Right ventricle myocardium superior (tissue), 1 donor: ENCODE results near the gene CPLX3. TPM values are rescaled to one million over a fixed set of nuclear protein-coding genes. Genes with fewer than 3 reads are reported as not detected.
A peak's percentile ranks its signal among the peaks of the same experiment; 100 is the strongest.

ENCODE experiments used
- ATAC-seq: fragments of 200-7000 bp; cut with Tn5 transposase; one replicate; pipeline ENCODE4 v1.9.1; 2020; ENCODE audit warnings: mild to moderate bottlenecking; ENCODE audit not compliant: poor library complexity
- DNase-seq: peaks from one replicate; pipeline ENCODE4 v3.0.0-alpha.2; 2020
- intact Hi-C: fragments of 100-400 bp; cut with DNase I; formaldehyde crosslinking; loops from one replicate; pipeline ENCODE4 v1.11.2; 2022
- total RNA-seq: library from RNA; stranded (reverse); fragmentation: NEBNext Ultra II Directional; extraction: Animal tissue kit (Norgen Biotek cat#: 25700); gene quantifications from one replicate; pipeline ENCODE4 v1.2.1, GENCODE V29; 2021
- donor health status: DM: no; HTN: yes; CAD: no; lungs with severe emphysema.

CPLX3 gene
- total RNA-seq, 1 donor from 2014 or later, result 3.6 TPM

DNA sequence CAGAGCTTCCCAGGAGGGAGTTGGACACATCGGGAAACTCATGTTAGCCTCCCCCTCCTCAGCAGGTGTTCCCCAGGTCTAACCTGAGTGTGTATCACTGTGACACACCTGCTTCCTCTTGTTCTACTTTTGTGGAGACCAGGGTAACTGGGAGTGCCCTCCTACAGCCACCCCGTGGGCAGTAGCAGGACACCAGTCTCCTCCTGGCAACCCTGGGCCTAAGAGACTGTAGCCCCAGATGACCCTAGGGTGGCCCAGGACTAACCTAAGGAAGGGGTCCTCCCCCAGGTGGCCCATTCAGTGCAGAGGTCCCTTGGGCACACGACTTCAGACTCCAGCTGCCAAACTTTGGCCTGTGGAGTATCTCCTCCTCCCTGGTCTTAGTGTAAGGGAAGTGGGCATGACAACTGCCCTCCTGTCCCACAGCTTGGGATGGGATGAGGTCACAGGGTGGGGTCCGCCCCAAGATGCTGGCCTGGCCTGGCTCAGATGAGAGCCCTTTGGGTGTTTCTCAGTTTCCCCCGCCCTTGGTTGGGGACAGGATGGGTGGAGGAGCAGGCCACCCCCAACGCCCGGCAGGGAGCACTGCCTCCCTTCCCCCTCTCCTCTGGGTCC is 39.8 kb upstream of the CPLX3 start:
- ATAC-seq (peak; percentile 7), DNase-seq (peak; percentile 70)
- intact Hi-C loops, result no loop called here

DNA sequence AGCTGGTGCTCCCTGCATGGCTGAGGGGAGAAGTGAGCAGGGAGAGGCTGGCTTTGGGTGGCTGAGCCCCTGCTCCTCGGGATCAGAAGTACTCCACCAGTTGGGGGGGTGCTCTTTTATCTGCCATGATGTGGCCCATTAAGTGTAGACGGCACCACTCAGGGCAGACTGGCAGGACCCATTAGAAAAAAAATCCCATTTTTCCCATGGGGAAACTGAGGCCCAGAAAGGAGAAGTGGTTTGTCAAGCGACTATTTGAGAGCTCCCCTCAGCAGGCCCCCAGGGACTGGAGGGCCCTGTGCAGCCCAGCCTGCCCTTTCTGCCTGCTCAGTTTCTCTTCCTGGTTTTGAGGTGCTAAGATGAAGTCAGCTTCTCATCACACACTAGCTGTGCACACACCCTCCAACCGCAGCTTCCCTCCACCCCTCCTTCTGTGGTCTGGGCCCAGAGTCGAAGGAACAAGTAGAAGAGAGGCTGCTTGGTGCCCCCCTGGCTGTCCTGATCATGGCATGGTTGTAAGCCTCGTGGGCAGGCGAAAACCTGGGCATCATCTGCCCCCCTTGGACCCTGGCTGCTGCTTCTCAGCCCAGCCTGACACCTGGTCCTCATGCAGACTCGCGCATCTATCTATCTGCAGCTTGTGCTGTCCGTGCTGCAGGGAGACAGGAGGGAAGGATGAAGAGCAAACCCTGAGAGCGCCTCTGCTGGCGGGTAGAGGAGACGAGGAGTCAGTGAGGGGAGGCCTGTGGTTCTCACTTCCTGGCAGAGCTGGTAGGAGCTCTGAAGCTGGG is 39.0 kb upstream of the CPLX3 start:
- intact Hi-C loops, result no loop called here
- ATAC-seq (peak; percentile 32), DNase-seq (peak; percentile 84)

DNA sequence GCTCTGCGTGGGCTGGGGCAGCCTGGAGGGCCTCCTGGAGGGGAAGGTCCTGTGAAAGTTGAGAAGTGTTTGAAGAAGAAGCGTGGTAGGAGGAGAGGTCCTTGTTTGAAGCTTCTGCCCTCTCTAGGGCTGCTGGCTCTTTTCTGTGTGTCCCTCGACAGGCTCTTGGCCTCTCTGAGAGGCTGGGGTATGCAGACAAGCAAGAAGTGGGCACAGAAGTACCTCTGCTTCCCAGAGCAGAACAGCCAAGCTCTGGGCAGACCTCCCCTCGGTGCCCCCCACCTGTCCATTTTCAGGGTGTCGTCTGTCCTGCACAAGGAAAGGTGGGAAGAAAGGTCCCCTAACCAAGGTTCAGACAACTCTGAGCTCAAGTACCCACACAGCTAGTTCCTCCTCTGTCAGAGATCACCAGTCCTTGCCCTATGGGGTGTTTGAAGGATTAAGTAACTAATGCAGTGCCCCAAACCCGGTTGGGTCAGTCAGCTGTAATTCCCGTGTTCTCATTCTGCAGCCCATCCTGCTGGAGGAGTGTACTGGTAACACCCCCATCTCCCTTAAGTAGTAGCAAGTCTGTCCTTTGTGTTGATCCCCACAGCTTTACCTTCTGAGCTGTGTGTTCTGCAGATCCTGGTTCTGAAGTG is 38.3 kb upstream of the CPLX3 start:
- DNase-seq (no peak), ATAC-seq (no peak)
- intact Hi-C loops, result no loop called here

DNA sequence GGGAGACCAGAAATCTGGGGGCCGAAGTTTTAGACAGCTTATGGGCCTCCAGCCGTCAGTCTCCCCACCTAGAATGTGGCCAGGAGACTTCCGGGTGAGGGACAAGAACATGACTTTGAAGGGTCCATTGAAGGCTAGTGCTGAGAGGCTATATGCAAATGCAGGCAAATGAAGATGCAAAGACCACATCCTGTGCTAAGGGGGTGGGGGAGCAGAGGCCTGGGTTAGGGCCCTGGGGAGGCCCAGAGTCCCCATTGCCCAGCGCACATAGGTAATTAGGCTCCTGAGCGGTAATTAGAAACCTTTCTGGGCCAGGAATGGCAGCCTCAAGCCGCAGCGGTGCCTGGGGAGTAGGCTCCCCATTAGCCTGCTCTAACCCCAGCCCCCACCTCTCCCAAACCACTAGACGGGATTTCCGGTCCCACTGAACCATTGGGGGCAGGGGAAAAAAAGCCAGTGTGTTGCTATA is 37.7 kb upstream of the CPLX3 start:
- intact Hi-C loops, result no loop called here
- DNase-seq (no peak), ATAC-seq (no peak)

DNA sequence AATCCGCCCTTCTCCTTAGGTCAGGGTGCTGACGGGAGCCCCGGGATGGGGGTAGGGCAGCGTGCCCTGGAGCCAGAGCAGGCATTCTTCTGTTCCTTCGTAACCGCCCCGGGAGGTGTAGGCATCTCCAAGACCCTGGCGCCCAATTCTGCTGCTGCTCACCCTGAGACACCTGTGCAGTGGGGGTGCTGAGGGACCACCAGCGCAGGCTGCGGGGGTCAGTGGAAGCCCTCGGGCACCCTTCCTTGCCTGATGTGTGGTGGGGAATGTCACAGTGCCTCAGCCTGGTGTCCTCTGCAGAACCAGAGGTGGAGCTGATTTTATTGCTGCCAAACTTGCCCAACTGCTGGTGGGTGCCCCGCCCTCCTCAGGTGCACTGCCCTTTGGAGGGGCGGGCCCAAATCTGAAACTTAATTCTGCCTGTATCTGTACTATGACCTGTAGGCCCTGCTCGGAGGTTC is 37.2 kb upstream of the CPLX3 start:
- ATAC-seq (no peak), DNase-seq (no peak)
- intact Hi-C loops, result no loop called here

DNA sequence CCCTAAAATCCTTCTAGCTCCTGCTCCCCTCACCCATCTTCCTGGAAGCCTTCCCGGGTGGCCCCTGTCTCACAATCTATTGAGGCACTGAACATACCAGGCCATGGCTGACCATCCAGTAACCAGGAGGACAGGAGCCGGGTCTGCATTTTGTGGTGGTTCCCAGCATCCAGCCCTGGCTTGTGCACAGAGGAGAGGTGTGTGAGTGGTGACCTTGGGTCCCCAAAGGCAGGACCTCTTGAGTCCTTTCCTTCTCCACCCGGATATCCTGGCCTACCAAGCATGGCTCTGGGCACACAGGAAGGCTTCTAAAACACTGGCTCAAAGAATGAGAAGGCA is 36.7 kb upstream of the CPLX3 start:
- intact Hi-C loops, result no loop called here
- DNase-seq (no peak), ATAC-seq (no peak)

DNA sequence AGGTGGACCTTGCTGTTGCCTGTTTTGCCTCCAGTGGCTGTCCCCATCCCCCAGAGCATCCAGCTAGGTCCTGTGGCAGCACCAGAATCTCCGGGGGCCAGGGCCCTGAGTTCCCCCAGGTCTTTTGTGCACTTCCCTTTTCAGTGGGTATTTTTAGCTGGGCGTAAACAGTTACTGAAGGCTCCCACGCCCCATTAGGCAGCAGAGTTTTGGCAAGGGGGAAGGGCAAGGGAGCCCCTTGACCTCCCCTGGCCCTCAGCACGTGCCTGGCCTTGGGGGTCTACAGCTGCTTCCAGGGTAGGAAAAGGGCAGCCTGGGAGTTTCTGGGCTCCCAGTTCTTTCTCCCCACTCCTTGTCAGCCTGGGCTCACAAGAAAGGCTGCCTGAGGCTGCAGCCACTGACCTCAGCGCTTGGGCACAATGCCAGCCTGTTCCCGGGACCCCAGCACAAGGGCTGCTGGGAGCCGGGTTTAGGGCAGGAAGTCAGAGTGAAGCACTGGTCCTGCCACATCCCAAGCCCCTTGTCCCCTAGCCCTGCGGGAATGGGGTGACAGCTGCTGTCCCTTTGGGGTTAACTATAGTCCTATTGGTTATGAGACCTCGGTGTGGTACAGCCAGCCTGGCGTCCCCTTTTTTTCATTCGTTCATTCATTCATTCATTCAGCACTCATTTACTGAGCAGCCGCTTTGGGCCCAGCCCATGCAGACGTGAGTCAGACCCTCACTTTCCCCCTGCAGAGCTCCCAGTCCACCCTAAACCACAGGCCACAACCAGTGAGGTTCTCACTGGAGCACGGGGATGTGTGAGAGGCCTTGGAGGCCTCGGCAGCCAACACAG is 36.1 kb upstream of the CPLX3 start:
- intact Hi-C loops, result no loop called here
- peak; percentile 90 for DNase-seq
- peak; percentile 38 for ATAC-seq

DNA sequence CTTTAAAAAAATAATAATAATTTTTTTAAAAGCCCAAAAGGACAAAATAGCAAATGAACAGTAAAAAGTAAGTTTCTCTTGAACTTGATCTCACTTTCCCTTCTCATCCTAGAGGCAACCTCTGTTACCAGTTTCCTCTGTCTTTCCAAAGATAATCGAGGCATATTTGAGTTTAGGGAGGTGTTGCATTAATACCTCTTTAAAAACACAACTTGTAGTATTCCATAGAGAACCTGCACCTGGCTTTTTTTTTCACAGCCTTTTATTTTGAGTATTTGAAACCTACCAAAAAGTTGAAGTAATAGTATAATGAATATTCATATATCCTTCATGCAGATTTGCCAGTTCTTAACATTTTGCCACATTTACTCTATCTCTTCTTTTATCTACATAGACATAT is 35.4 kb upstream of the CPLX3 start:
- intact Hi-C loops, result no loop called here
- ATAC-seq, result no peak
- no peak for DNase-seq

DNA sequence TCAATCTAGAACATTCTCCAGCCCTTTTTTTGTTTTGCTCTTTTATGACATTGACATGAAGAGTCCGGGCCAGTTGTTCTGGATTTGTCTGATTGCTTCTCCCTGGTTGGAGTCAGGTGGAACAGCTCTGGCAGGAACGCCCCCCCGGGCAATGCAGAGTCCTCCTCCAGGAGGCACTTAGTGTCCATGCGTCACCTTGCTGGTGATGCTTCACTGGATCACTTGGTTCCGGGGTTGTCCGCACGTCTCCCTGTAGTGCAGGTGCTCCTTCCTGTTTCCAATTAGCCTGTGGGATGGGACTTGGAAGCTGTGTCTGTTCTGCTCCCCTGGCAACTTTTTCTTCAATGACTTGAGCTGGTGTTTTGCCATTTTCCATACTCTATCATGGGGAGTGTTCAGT is 34.8 kb upstream of the CPLX3 start:
- DNase-seq, result no peak
- intact Hi-C loops, result no loop called here
- ATAC-seq, result no peak

DNA sequence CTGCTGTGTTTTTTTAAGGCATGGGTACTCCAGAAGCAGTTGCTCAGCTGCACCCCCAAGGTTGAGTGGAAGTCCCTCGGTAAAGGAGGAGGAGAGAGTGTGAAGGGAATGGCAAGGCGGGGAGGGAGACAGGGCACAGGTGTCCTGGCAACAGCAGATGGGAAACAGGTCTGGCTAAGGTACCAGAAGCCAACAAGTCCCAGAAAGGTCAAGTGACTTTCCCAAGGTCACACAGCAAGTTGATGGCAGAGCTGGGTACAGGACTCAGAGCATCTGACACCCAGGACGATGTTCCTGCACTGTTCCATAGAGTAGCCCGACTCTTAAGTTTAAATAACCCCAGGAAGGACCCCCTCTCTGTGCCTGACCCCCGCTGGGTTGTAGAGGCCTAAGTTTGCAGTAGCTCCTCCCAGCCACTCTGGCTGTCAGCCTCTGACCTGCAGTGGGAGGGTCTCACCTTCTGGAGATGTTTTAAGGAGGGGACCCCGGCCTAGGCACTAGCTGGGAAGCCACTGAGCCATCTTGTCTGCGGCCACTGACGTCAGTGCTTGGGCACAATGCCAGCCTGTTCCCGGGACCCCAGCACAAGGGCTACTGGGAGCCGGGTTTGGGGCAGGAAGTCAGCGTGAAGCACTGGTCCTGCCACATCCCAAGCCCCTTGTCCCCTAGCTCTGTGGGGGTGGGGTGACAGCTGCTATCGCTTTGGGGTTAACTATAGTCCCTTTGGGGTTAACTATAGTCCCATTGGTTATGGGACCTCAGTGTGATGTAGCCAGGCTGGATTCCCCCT is 34.0 kb upstream of the CPLX3 start:
- ATAC-seq (no peak), DNase-seq (peak; percentile 62)
- intact Hi-C loops, result no loop called here

DNA sequence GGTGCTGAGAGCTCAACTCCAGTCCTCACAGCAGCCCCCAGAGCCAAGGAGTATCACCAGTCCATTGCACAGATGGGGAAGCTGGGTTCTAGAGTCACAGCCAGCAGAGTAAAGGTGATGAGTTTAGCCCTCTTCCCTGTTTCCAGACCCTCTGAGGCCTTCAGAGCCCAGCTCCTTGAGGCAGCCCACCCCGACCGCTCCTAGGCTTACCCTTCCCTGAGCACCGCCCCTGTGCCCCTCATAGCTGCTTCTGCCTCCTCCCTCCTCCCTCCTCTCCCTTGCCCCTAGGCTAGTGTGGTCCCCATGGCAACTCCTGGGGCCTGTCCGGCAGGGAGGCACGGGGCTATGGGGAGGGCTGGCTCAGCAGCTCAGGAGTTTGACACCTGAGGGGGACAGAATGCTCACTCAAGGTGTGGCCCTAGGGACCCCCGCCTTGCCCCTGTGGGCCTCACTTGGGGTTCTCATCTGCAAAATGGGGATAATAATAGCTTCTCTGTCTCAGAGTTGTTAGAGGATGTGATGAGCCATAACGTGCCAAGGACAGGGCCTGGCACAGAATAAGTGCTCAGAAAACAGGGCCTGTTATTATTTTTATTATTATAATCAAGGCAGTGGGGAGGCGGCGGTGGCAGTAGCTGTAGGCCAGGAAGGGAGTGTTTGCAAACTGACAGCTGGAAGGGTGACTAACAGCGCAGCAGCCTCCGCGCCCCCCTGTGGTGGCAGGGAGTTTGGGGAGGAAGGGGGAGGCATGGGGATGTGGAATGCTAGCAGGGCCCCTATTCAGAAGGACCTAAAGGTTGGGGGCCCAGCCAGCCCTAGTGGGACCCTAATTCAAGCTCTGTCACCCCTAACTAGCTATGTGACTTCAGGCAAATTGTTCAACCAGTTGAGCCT is 33.0 kb upstream of the CPLX3 start:
- intact Hi-C loops, result no loop called here
- no peak for DNase-seq
- ATAC-seq, result no peak

DNA sequence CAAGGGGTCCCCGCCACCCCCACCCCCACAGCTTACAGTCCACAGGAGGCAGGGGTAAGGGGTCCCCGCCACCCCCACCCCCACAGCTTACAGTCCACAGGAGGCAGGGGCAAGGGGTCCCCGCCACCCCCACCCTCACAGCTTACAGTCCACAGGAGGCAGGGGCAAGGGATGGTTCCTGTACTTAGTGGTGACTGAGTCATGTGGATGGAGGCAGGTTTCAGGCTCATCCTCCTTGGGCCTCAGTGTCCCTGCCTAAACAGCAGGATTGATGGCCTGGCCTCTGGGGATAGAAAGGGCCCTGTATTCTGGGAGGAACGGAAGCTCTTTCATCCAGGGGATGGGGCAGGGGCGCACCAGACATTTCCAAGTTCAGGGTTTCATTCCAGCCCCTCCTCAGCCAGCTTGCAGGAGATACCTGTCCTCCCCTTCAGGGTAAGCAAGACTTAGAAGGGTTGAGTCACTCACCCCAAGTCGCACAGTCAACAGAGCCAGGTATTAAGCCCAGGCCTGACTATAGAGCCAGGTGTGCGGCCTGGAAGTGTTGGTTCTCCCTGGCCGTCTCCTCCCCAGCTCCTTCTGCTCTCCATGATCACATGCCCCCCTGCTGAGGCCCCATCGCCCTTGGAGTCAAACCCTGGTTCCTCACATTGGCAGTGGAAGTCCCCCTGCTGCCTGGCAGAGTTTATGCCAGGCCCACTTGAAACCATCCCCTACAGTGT is 32.0 kb upstream of the CPLX3 start:
- no peak for ATAC-seq
- no peak for DNase-seq
- intact Hi-C loops, result no loop called here

DNA sequence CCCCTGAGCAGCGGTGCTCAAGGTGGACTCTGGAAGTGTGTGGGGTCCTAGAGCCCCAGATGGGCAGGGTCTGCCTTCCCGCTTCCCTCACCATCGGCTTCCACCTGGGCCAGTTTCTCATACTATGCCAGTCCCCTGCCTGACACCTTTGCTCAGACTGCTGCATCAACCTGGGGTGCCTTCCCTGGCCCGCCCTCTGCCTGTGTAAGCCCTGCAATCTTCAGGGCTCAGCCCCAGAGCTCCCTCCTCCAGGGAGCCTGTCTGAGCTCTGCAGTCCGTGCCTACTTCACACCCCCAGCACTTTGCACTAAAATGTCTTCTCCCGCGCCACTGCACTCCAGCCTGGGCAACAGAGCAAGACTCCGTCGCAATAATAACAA is 31.5 kb upstream of the CPLX3 start:
- ATAC-seq, result no peak
- intact Hi-C loops, result no loop called here
- no peak for DNase-seq

DNA sequence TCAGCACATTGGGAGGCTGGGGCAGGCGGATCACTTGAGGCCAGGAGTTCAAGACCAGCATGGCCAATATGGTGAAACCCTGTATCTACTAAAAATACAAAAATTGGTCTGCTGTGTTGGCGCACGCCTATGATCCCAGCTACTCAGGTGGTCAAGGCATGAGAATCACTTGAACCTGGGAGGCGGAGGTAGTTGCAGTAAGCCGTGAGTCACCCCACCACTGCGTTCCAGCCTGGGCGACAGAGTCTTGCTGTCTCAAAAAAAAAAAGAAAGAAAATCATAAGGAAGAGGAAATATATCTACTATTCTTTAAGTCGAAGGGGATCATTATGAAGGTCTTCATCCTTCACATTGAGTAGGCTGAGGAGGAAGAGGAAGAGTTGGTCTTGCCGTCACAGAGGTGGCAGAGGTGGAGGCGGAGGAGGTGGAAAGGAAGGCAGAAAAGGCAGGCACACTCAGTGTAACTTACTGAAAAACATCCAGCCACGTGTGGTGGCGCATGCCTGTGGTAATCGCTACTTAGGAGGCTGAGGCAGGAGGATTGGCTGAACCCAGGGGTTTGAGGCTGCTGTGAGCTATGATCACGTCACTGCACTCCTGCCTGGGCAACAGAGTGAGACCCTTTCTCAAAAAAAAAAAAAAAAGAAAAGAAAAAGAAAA is 30.3 kb upstream of the CPLX3 start:
- no peak for DNase-seq

DNA sequence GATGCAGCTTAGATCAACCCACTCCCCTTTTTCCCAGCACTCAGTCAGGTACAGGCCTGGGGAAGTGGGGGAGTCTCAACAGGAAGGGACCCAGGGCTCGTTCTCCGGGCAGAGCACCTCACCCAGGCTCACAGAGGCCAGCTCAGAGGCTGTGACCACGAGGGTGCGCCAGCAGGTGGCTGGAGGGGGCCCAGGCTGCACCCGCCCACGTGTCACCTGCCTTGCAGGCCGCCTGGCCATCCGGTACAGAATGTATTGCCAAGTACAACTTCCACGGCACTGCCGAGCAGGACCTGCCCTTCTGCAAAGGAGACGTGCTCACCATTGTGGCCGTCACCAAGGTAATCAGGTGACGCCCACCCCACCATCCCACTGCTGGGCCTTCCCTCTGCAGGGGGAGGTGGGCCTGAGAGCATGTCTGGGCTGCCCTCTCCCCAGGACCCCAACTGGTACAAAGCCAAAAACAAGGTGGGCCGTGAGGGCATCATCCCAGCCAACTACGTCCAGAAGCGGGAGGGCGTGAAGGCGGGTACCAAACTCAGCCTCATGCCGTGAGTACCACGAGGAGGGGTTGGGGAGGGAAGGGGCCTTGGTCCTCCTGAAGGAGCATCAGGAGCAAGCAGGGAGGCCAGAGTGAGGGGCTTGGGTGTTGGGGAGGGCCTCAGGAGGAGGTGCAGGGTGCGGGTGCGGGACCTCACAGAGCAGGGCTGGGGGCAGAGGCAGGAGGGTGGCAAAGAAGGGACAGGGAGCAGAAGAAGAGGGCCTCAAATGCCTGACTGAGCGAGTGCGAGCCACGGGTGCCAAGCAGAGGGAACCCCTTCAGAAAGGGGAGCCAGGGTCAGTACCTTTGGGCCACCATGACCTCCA is 27.8 kb upstream of the CPLX3 start:
- intact Hi-C loops, result no loop called here
- peak; percentile 77 for ATAC-seq
- peak; percentile 75 for DNase-seq

More for the DNA sequence above, 30.3 kb upstream of the CPLX3 start:
- intact Hi-C loops, result no loop called here
- ATAC-seq, result no peak
